GM18858 (cell line): ENCODE measurements around the gene KCNJ4.
"Not testable (repeated sequence)": the region's sequence is repeated elsewhere in the genome, so short reads cannot be mapped to it uniquely, and the experiment has no call there.

Experiments used
- ATAC-seq: cut with Tn5 transposase; IDR thresholded peaks from one replicate; pipeline ENCODE4 v1.9.1; 2021; ENCODE audit not compliant: unreplicated experiment

The KCNJ4 gene

DNA sequence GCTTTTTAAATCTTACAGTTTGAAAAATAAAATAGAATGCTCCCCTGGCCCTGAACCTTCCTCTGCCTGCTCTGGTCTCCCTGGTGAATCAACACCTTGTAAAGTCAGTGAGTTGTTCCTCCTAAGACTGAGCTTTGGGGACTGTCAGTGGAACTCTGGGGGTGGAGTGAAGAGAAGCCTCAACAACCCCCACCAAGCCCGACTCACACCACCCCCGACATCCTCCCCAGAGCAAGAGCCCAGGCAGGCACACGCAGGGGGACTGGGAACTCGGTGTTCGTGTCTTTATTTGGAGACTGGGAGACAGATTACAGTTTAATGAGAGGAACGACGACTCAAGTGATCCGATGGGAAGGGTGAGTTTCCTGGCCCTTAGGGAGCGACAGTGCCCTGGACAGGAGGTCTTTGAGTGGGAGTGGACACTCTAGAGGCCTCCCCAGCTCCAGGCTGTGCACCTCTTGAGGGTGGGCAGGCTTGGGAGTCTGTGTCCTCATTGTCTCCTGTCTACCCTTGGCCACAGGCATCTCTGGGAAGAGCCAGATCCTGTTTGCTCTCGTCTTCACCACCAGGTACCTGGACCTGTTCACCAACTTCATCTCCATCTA, 19.1 kb upstream of the KCNJ4 start:
- ATAC-seq = no peak

DNA sequence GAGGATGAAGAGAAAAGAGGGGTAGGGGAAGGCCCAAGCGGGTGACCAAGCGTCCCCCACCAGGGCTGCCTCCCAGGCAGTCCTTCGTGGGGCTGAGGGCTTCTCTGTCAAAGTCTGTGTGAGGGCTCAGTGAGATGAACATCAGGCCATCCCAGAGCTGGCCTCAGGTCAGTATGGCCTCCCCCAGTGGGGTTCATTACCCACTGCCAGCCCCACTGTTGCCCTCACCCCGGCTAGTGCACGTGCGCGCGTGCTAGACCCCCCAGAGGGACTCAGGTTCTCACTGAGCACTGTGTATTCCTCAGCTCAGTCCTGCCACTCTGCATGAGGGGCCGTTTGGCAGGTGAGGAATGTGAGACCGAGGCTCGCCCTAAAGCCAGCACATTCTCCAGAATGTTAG, 16.2 kb upstream of the KCNJ4 start:
- ATAC-seq = no peak

DNA sequence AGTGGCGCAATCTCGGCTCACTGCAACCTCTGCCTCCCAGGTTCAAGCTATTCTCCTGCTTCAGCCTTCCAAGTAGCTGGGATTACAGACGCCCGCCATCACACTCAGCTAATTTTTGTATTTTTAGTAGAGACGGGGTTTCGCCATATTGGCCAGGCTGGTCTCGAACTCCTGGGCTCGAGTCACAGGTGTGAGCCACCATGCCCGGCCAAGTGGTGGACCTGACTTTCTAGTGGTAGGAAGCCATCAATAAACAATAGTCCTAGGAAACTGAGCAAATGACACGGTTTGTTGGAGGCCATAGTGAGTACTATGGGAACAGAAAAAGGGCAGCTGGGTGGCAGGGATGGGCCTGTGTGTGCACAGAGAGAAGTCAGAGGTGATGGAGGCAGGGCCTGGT, 15.2 kb upstream of the KCNJ4 start:
- not testable (repeated sequence) for ATAC-seq

DNA sequence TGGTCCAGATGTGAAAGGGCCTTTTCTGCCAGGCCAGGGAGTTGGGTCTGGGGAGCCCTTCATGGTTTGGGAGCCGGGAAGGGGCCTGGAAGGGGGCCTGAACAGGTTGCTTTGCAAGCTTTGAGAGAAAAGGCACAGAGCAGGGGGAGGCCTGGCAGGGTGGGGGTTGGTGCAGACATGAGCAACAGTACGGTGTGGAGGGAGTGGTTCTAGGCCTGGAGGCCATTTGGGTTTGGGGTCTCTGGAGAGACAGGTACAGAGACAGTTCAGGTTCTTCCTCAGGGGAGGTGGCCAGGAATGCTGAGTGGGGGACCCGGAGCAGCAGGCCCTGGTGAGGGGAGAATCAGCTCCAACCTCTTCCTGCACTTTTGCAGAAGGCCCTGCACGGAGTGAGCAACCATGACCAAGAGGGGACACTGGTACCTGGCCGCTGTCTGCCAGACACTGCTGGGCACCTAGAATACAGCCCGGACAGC, 14.3 kb upstream of the KCNJ4 start:
- ATAC-seq = no peak

DNA sequence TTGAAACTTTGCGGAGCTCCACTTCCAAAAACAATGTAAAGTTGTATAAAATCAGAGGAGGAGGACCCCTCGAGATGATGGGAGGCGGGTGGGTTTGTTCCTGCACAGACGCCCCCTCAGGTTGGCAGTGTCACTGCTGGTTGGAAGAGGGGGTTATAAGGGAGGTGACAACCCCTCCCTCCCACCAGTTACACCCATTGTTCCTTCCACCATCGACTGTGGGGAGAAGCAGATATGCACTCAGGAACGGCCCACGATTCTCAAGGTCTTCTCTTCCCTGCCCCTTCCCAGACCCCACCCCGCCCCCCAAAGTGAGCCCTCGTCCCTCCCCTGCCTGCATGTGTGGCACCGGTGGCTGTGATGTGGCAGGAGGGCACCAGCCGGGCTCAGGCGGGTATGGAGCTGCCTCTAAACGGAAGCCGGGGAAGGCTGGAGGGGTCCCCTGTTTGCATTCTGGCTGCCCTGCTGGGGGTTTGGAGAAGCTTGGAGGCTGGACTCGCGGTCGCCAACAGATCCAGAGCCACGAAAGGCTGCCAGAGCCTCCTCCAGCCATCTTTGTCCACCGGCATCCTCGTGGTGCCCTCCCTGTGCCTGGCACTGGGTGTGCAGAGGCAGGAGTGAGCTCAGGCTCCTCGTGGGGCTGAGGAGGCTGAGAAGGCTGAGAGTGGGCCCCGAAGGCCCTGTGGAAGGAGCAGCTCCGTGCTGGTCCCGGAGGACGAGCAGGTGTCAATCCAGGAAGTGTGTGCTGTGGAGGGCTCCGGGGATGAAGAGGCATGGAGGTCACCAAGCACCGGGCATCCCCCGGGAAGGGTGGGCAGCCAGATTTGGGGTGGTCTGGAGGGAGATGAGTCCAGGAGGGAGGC, 13.7 kb upstream of the KCNJ4 start:
- ATAC-seq = no peak

DNA sequence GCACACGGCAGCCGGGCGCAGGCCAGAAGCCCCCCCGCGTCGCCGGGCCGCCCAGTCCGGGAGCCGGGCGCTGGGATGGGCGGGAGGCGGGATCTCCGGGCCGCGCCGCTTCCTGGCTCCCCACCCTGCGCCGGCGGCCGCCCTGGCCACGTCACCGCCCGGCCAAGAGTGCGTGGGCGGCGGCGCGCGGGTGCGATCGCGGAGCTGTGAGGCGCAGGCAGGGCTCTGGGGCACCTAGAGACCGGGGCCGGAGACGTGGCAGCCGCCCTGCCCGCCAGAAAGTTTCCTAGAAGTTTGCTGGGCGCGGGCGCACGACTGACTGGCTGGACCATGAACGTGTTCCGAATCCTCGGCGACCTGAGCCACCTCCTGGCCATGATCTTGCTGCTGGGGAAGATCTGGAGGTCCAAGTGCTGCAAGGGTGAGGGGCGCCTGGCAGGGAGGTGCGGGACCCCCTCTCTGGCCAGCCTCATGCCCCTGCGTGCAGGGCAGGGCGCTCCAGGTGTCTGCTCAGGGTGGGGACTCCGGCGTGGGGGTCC, 13.0 kb upstream of the KCNJ4 start, which contains the start of gene KDELR3:
Gene KDELR3 (plus strand): TSS at position 193 of the 539 bp plus-strand sequence. CDS start 138 bp downstream, at position 331.
- no peak for ATAC-seq

DNA sequence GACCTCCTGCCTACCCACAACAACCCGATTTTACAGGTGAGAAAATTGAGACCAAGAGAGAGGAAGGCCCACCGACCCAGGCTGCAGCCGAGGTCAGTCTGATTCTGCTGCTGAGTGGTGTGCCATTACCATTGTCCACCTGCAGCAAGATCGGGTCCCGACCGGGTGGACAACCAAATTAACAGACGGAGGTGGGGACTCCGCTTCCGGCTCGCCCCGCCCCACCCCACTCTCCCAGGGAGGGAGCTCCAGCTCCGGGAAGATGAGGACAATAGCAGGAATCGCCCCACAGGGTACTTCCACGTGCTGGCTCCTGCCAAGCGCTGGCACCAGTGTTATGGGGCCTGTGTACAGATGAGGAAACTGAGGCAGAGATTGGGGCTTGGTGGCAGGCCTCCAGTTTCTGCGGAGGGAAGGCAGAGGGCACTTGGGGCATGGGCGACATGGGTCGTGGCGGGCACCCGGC, 12.5 kb upstream of the KCNJ4 start:
- ATAC-seq = no peak

DNA sequence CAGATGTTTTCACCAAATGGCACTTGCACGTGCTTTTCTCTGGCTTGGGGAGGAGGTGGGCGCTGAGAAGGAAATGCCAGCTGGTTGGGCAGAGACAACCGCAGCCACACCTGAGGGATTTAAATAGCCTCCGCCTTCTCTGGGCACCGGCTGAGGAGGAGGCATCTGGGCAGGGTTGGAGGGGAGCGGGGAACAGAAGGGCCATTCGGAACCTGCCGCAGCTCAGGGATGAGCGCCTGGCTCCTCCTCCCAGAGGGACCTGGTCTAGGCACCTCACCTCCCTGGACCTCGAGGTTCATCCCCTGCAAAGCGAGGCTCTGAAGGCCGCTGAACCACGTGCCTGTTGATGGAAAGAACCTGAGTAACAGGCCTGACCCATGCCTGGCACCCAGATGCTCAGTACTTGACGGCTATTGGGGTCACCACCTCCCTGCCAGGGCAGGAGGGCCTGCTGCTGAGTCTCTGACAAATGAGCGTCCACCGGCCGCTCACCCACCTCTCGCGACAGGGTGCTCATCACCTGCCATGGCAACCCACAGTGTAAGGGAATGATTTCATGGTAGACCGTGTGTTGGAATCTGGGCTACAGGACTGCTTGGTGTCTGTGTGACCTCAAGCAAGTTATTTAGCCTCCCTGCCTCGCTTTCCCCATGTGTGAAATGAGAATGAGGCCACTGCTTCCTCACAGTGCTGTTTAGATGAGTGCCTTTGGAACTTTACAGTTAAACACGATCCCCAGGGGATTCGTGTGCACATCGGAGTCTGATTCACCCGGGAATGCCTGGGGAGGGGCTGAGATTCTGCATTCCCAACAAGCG, 10.9 kb upstream of the KCNJ4 start:
- ATAC-seq = no peak

DNA sequence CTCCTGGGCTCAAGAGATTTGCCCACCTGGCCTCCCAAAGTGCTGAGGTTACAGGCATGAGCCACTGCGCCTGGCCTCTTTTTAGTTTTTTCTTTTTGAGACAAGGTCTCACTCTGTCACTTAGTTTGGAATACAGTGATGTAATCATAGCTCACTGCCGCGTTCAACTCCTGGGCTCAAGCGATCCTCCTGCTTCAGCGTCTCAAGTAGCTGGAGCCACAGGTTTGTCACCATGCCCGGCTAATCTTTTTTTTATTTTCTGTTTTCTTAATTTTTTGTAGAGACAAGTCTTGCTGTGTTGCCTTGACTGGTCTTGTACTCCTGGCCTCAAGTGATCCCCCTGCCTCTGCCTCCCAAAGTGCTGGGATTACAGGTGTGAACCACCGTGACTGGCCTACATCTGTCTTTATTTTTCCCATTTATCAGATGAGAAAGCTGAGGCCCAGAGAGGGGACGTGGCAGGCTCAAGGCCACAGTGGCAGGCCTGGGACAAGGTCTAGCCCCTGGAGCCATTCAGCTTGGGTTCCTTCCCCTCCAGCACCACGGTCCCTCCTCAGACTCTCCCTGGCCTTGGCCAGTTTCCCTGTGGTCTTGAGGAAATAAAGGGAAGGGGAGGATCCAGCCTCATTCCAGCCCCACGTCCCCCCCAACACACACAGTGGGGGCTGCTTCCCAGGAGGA, 10.1 kb upstream of the KCNJ4 start:
- no peak for ATAC-seq

DNA sequence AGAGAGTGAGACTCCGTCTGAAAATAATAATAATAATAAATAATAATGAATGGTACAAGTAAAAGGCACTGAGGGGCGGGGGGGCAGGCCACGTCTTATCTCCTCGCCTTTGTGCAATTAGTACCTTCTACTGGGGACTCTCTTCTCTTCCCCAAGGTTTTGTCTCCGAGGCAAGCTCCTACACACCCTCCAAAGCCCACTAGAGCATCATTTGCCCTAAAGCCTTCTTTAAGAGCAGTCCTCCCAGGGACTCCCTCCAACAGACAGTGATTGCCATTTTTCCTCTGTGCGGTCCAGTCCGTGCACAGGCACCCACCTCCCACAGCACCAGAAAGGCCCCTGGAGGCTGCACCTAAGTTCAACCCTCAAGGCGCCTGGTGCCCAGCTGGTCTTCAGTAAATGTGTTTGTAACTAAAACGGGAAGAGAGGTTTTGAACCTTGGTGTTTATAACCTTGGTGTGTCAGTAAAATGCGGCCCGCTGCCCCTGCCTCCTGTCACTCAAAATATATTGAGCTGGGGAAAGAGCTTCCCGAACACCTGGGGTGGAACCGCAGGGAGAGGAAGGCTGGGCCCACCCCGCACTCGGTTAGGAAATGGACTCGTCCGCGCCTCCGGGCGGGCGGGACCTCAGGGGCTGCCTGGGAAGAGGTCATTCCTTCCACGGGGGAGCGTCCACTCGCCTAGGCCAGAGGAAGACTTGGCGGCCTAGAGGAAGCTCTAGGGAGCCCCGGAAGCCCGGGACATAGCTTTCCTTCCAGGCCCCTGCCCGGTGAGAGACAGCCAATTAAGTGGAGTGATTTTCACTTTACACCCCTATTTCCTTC, 8.2 kb upstream of the KCNJ4 start:
- ATAC-seq = no peak

GRCh38 chr22:38461414-38462081, 6.5 kb upstream of the KCNJ4 start:
- no peak for ATAC-seq

DNA sequence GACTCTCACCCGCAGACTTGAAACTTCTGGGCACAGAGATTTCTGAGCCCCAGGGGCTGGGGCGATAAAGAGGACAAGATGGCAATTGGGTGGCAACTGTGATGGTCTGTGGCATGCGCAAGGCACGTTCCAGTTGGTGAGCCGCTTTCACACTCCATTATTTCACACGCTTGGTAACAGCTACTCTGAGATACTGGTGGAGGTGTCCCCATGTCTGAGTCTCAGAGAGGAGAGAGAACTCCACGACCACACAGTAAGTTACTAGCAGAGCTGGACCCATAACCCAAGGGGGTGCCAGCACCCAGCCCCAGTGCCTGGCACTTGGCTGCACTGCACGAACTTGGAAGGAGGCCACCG, 6.0 kb upstream of the KCNJ4 start:
- ATAC-seq = no peak

DNA sequence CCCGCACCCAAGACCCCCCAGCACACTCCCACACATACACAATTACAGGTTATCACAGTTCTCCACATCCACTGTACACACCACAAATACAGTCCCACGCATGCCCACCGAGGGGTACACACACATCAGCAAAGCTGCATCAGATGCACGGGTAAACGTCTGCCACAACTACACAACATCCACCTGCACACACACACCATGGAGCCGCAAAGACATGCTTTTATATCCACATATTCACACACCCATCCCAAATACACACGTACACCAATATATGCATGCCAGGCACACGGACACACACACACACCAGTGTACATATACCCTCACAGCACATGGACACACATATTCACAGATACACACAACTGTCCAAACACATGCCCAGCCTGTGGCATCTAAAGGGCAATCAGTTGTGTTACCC, 5.4 kb upstream of the KCNJ4 start:
- ATAC-seq = no peak

GRCh38 chr22:38456841-38457699, 2.1 kb upstream of the KCNJ4 start:
- no peak for ATAC-seq

DNA sequence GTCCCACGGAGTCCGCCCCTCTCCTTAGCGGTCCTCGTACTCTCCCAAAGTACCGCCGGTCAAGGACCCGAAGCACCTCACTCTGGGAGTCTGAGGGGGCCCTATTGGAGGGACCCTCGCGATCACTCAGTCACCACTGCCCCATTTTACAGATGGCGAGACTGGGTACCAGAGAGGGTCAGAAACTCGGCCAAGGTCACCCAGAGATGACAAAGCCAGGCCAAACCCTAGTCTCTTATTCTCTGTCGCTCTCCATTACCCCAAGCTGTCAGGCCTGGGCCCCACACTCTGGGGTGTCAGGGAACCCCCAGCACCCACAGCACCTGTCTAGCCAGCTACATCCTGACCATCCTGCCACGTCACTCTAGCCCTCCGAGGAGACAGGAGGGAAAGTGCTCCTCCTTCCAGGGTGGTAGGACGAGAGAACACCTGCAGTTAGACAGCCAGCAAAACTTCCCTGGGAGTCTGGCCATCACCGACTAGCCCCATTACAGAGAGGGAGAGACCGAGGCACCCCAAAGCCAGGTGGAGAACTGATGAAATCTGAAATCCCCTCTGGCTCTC, 1.4 kb upstream of the KCNJ4 start:
- no peak for ATAC-seq

- ATAC-seq = no peak
Observed at GRCh38 chr22:38455530-38456271, 702 bp upstream of the KCNJ4 start.

DNA sequence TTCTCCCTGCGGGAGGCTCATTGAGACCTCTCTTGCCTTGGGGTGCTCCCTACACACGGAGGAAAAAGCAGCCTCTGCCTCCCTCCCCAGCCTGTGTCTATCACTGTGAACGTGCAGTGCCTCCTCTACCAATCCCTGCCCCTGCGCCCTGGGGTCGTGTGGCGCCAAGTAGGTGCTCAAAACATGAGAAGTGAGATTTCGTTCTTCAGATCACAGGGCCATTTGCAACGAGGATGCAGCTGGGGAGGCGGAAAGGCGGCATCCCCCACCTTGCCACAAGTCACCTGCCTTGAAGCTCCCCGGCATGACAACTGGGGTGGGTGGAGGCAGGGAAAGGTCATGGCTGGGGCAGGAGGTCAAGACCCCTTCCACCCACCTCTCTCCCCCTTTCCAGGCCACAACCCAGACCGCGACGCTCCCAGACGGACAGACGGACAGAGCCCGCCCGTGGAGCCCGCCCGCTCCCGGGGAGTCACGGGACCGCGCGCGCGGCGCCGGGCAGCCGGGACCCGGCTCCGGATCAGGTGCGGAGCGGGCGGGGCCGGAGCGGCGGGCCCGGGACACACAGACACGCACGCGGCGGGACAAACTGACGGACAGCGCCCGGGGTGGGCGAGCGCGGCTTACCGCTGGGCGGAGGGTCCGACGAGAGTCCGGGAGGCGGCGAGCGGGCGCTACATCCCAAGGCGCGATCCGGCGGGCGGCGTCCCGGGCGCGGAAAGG, 485 bp downstream of the KCNJ4 start:
- ATAC-seq = no peak
